Muscle of leg (tissue), 11 donors: Measurements from ENCODE around the gene MYO18A. TPM values are rescaled to one million over a fixed set of nuclear protein-coding genes. Genes with fewer than 3 reads are reported as not detected.

ENCODE experiments used
- DNase-seq: peaks from one replicate; pipeline ENCODE4 v3.0.0; 2013
- H3K27ac ChIP-seq: one replicate; pipeline ENCODE4 v1.5.1; 2013; ENCODE audit warnings: mild to moderate bottlenecking, low read length, control low read depth
- H3K27me3 ChIP-seq: one replicate; pipeline ENCODE4 v1.6.1; 2013; ENCODE audit warnings: low read length; ENCODE audit not compliant: control insufficient read depth, insufficient read depth
- H3K36me3 ChIP-seq: one replicate; pipeline ENCODE4 v1.6.1; 2013; ENCODE audit warnings: low read length; ENCODE audit not compliant: control insufficient read depth, insufficient read depth
- H3K4me1 ChIP-seq: one replicate; pipeline ENCODE4 v1.6.1; 2013; ENCODE audit warnings: low read length; ENCODE audit not compliant: control insufficient read depth, insufficient read depth
- H3K4me3 ChIP-seq: one replicate; pipeline ENCODE4 v1.5.1; 2013; ENCODE audit warnings: low read length, control low read depth
- H3K9me3 ChIP-seq: replicated peaks from 2 replicates; pipeline ENCODE4 v1.6.1; 2013; ENCODE audit warnings: low read depth, low read length; ENCODE audit not compliant: control insufficient read depth
- WGBS: methylation state at CpG from one replicate; pipeline ENCODE4 v1.1.5; 2013; ENCODE audit warnings: missing lambda C conversion rate; ENCODE audit not compliant: insufficient coverage; 5-methylcytosine and 5-hydroxymethylcytosine counted together
- polyA plus RNA-seq, 8 donors: library from polyadenylated mRNA; unstranded; fragments of 120-200 nt; gene quantifications; one replicate each; pipeline versions ENCODE4 v1.2.1 to v1.2.3, GENCODE V29; 2013; ENCODE audit warnings: inconsistent platforms in 1 of 8, low replicate concordance in 1 of 8; ENCODE audit not compliant: insufficient read length in 8 of 8, insufficient read depth in 1 of 8
- total RNA-seq: library from RNA; stranded (reverse); fragments of 120-200 nt; gene quantifications from one replicate; pipeline ENCODE4 v1.2.4, GENCODE V29; 2013

The MYO18A gene
- total and polyA plus RNA-seq, 9 donors, result 157 to 309 (median 205) TPM

GRCh38 chr17:29080965-29081364 lies 99.2 kb downstream of the MYO18A start:
- H3K4me1 ChIP-seq, result peaks cover 3% of the 10 kb centered on the region
- no peak overlapping the region for H3K27ac ChIP-seq
- H3K27me3 ChIP-seq, result no peaks in the 10 kb centered on the region
- 82% methylated on average over 9 of the region's 14 CpGs for WGBS
- no peaks in the 10 kb centered on the region for H3K9me3 ChIP-seq
- no peak for DNase-seq
- no peak overlapping the region for H3K4me3 ChIP-seq
- peaks cover 87% of the 10 kb centered on the region for H3K36me3 ChIP-seq

GRCh38 chr17:29080323-29080722 lies 99.9 kb downstream of the MYO18A start:
- no peaks in the 10 kb centered on the region for H3K27me3 ChIP-seq
- H3K36me3 ChIP-seq, result peaks cover 87% of the 10 kb centered on the region
- peaks cover 3% of the 10 kb centered on the region for H3K4me1 ChIP-seq
- H3K9me3 ChIP-seq, result no peaks in the 10 kb centered on the region
- no peak for DNase-seq
- H3K4me3 ChIP-seq, result no peak overlapping the region
- no peak overlapping the region for H3K27ac ChIP-seq
- WGBS, result 92% methylated on average over 32 of the region's 33 CpGs

GRCh38 chr17:29079887-29080286 lies 100.3 kb downstream of the MYO18A start:
- Histone ChIP-seq H3K9me3 (no peaks in the 10 kb centered on the region), H3K27ac (no peak overlapping the region), H3K36me3 (peaks cover 87% of the 10 kb centered on the region), H3K4me1 (peaks cover 3% of the 10 kb centered on the region), H3K4me3 (no peak overlapping the region), H3K27me3 (no peaks in the 10 kb centered on the region)
- 84% methylated on average over 28 of the region's 33 CpGs for WGBS
- no peak for DNase-seq

- H3K36me3 ChIP-seq, result peaks cover 87% of the 10 kb centered on the region
- no peak for DNase-seq
- no peak overlapping the region for H3K4me3 ChIP-seq
- H3K27ac ChIP-seq, result no peak overlapping the region
- peaks cover 3% of the 10 kb centered on the region for H3K4me1 ChIP-seq
- 93% methylated on average over 16 of the region's 16 CpGs for WGBS
- H3K27me3 ChIP-seq, result no peaks in the 10 kb centered on the region
- H3K9me3 ChIP-seq, result no peaks in the 10 kb centered on the region
Observed at GRCh38 chr17:29079433-29079832, 100.8 kb downstream of the MYO18A start.

GRCh38 chr17:29078183-29079045 lies 101.8 kb downstream of the MYO18A start:
- Histone ChIP-seq H3K27me3 (no peaks in the 10 kb centered on the region), H3K36me3 (peaks cover 85% of the 10 kb centered on the region), H3K4me3 (no peak overlapping the region), H3K9me3 (no peaks in the 10 kb centered on the region), H3K27ac (no peak overlapping the region), H3K4me1 (peaks cover 3% of the 10 kb centered on the region)
- WGBS, result 79% methylated on average over 8 of the region's 9 CpGs
- DNase-seq, result no peak

- DNase-seq, result no peak
- no peaks in the 10 kb centered on the region for H3K27me3 ChIP-seq
- H3K4me3 ChIP-seq, result no peak overlapping the region
- no peaks in the 10 kb centered on the region for H3K9me3 ChIP-seq
- H3K27ac ChIP-seq, result no peak overlapping the region
- 93% methylated on average over 5 of the region's 7 CpGs for WGBS
- peaks cover 3% of the 10 kb centered on the region for H3K4me1 ChIP-seq
- H3K36me3 ChIP-seq, result peaks cover 74% of the 10 kb centered on the region
Observed at GRCh38 chr17:29077320-29077719, 102.9 kb downstream of the MYO18A start.

GRCh38 chr17:29076722-29077121 lies 103.5 kb downstream of the MYO18A start:
- H3K36me3 ChIP-seq, result peaks cover 68% of the 10 kb centered on the region
- no peaks in the 10 kb centered on the region for H3K9me3 ChIP-seq
- H3K4me1 ChIP-seq, result peaks cover 3% of the 10 kb centered on the region
- no peak for DNase-seq
- no peak overlapping the region for H3K4me3 ChIP-seq
- H3K27me3 ChIP-seq, result no peaks in the 10 kb centered on the region
- H3K27ac ChIP-seq, result no peak overlapping the region
- 80% methylated on average over 6 of the region's 7 CpGs for WGBS

- Histone ChIP-seq H3K36me3 (peaks cover 62% of the 10 kb centered on the region), H3K4me1 (peaks cover 5% of the 10 kb centered on the region), H3K4me3 (no peak overlapping the region), H3K27me3 (no peaks in the 10 kb centered on the region), H3K9me3 (no peaks in the 10 kb centered on the region), H3K27ac (no peak overlapping the region)
- whole genome bisulfite sequencing, result 67% methylated on average over 1 of the region's 6 CpGs
- no peak for DNase-seq
Observed at GRCh38 chr17:29076087-29076486, 104.1 kb downstream of the MYO18A start.

- Histone ChIP-seq H3K4me1 (peaks cover 15% of the 10 kb centered on the region), H3K27ac (no peak overlapping the region)
- 89% methylated on average over 10 of the region's 12 CpGs for WGBS
Observed at GRCh38 chr17:29074488-29074887, 105.7 kb downstream of the MYO18A start.

GRCh38 chr17:29073520-29073919 lies 106.7 kb downstream of the MYO18A start:
- Histone ChIP-seq H3K4me3 (no peak overlapping the region), H3K27me3 (peaks cover 4% of the 10 kb centered on the region), H3K27ac (no peak overlapping the region), H3K9me3 (no peaks in the 10 kb centered on the region), H3K36me3 (peaks cover 39% of the 10 kb centered on the region), H3K4me1 (peaks cover 19% of the 10 kb centered on the region)
- no peak for DNase-seq
- 65% methylated on average over 3 of the region's 4 CpGs for WGBS

More at GRCh38 chr17:29074488-29074887, 105.7 kb downstream of the MYO18A start:
- DNase-seq, result no peak
- Histone ChIP-seq H3K4me3 (no peak overlapping the region), H3K27me3 (peaks cover 4% of the 10 kb centered on the region), H3K9me3 (no peaks in the 10 kb centered on the region), H3K36me3 (peaks cover 48% of the 10 kb centered on the region)
